Fibroblast of skin of left biceps (primary cell): ENCODE results near the gene ITGAL.
"Not testable (repeated sequence)": the region's sequence is repeated elsewhere in the genome, so short reads cannot be mapped to it uniquely, and the experiment has no call there.

Experiments used
- DNase-seq, 2 experiments: peaks; one replicate each; pipeline ENCODE4 v3.0.0-alpha.2; 2013; ENCODE audit warnings: low read depth in 2 of 2

The ITGAL gene

GRCh38 chr16:30472328-30472942, at the start of gene ITGAL:
Gene ITGAL (plus strand): TSS chr16:30472742. CDS start chr16:30472838, 96 bp downstream.
- no peak for DNase-seq

GRCh38 chr16:30428055-30428454, 44.5 kb upstream of the ITGAL start:
- DNase-seq = no peak

- no peak for DNase-seq
Measured at GRCh38 chr16:30429418-30429677, 43.2 kb upstream of the ITGAL start.

- peak; percentile 94 to 95 for DNase-seq
Measured at GRCh38 chr16:30429678-30430427, 42.7 kb upstream of the ITGAL start, which contains the start of gene DCTPP1. Gene DCTPP1 (minus strand): TSS chr16:30430030. CDS start chr16:30429980, 50 bp downstream.

GRCh38 chr16:30430428-30430970, 42.0 kb upstream of the ITGAL start:
- no peak for DNase-seq

GRCh38 chr16:30434852-30435251, 37.7 kb upstream of the ITGAL start:
- no peak for DNase-seq

GRCh38 chr16:30437511-30438046, 35.0 kb upstream of the ITGAL start:
- no peak for DNase-seq

GRCh38 chr16:30438835-30439234, 33.7 kb upstream of the ITGAL start:
- no peak for DNase-seq

- no peak for DNase-seq
Measured at GRCh38 chr16:30439720-30440348, 32.7 kb upstream of the ITGAL start.

- DNase-seq = no peak
Measured at GRCh38 chr16:30443631-30444030, 28.9 kb upstream of the ITGAL start.

GRCh38 chr16:30444231-30445148, 28.1 kb upstream of the ITGAL start:
- no peak for DNase-seq

GRCh38 chr16:30445149-30445407, 27.5 kb upstream of the ITGAL start:
- DNase-seq = no peak

GRCh38 chr16:30445408-30446202, 26.9 kb upstream of the ITGAL start, which contains the start of gene SEPHS2:
Gene SEPHS2 (minus strand): TSS chr16:30445874. CDS start chr16:30445727, 147 bp downstream.
- peak; percentile 96 to 98 for DNase-seq

- no peak for DNase-seq
Measured at GRCh38 chr16:30446203-30446595, 26.3 kb upstream of the ITGAL start.

- DNase-seq = no peak
Measured at GRCh38 chr16:30447512-30448226, 24.9 kb upstream of the ITGAL start.

- no peak for DNase-seq
Measured at GRCh38 chr16:30449116-30449435, 23.5 kb upstream of the ITGAL start.

GRCh38 chr16:30452709-30453580, 19.6 kb upstream of the ITGAL start:
- DNase-seq = not testable (repeated sequence)

- no peak for DNase-seq
Measured at GRCh38 chr16:30456302-30456701, 16.2 kb upstream of the ITGAL start.

GRCh38 chr16:30457256-30457655, 15.3 kb upstream of the ITGAL start:
- no peak for DNase-seq
